ENCODE data around the gene PCYOX1L. TPM values are rescaled to one million over a fixed set of nuclear protein-coding genes. Genes with fewer than 3 reads are reported as not detected.

Gene PCYOX1L
- total and polyA plus RNA-seq, 2 donors (not counting 1 experiment from before 2014, with no cell fraction given), result 7.6 to 9.1 TPM

- Histone ChIP-seq H3K4me3 (replicated peaks in 1 of 4; ENCODE audit: control extremely low read depth in 1 of 4, insufficient read depth in 1 of 4, low read depth in 3 of 4, low read length in 4 of 4) (no peak overlapping the region), H4K20me1 (ENCODE audit: control insufficient read depth, extremely low read depth, insufficient read depth, low read length) (no peaks in the 10 kb centered on the region), H3K27ac (ENCODE audit: insufficient read depth, low read length) (no peak overlapping the region), H3K79me2 (ENCODE audit: control insufficient read depth, insufficient read depth, low read length) (no peaks in the 10 kb centered on the region), H2AFZ (ENCODE audit: low read length) (no peak overlapping the region), H3K4me1 (ENCODE audit: control insufficient read depth, extremely low read depth, insufficient read depth, low read length) (no peaks in the 10 kb centered on the region), H3K9ac (ENCODE audit: insufficient read depth, low read length) (no peak overlapping the region), H3K36me3 (ENCODE audit: control insufficient read depth, insufficient read depth, low read length) (no peaks in the 10 kb centered on the region), H3K27me3 (ENCODE audit: control insufficient read depth, insufficient read depth, low read length) (no peaks in the 10 kb centered on the region), H3K9me3 (ENCODE audit: control insufficient read depth, insufficient read depth, low read depth, low read length) (no peaks in the 10 kb centered on the region), H3K4me2 (ENCODE audit: extremely low read depth, insufficient read depth, low read length) (no peak overlapping the region)
- TF ChIP-seq EZH2 (IDR thresholded peaks at IDR 0.05; ENCODE audit: low read length, missing control alignments) (no peak), CTCF (conservative IDR thresholded peaks at IDR 0.05 in 1 of 2, IDR thresholded peaks at IDR 0.05 in 1 of 2; ENCODE audit: low read depth in 1 of 2, low read length in 2 of 2) (no peak)
- DNase-seq (ENCODE audit: low read depth in 2 of 2), result no peak
Observed at GRCh38 chr5:149310488-149310887, 47.4 kb upstream of the PCYOX1L start.

DNA sequence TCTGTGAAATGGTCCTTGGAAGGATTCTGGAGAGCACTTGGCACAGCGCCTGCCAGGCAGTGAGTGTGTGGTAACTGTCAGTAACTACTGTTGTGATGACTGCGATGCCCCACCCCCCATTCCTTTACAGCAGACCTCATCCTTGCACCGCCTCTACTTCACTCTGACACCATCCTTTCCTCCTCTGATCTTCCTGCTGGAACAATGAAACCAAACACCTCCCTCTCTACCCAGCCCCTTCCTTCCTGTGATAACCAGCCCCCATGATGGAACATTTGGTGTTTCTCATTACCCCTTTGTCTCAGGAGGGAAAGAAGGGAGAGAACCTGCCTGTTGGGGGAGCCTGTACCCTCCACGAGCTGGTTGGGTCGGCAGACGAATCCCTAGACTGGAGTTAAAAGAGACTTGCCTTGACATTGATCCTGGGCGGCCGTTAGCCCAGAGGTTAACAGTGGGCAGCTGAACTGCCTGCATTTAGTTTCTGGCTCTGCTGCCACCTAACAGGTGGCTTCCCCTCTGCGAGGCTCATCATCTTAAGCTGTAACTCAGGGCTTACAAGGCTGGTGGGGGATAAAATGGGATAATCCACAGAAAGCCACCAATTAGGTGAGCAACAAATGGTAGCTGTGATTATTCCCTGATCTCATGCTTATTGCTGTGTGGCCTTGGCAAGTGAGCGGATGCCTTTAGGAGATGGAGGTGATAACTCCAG lies 46.7 kb upstream of the PCYOX1L start:
- no peak overlapping the region for H3K4me2 ChIP-seq (ENCODE audit: extremely low read depth, insufficient read depth, low read length)
- no peaks in the 10 kb centered on the region for H3K4me1 ChIP-seq (ENCODE audit: control insufficient read depth, extremely low read depth, insufficient read depth, low read length)
- H3K27ac ChIP-seq (ENCODE audit: insufficient read depth, low read length), result no peak overlapping the region
- H3K79me2 ChIP-seq (ENCODE audit: control insufficient read depth, insufficient read depth, low read length), result no peaks in the 10 kb centered on the region
- H3K27me3 ChIP-seq (ENCODE audit: control insufficient read depth, insufficient read depth, low read length), result no peaks in the 10 kb centered on the region
- TF ChIP-seq CTCF (conservative IDR thresholded peaks at IDR 0.05 in 1 of 2, IDR thresholded peaks at IDR 0.05 in 1 of 2; ENCODE audit: low read depth in 1 of 2, low read length in 2 of 2) (no peak), EZH2 (IDR thresholded peaks at IDR 0.05; ENCODE audit: low read length, missing control alignments) (no peak)
- no peaks in the 10 kb centered on the region for H3K36me3 ChIP-seq (ENCODE audit: control insufficient read depth, insufficient read depth, low read length)
- no peak overlapping the region for H3K4me3 ChIP-seq (replicated peaks in 1 of 4; ENCODE audit: control extremely low read depth in 1 of 4, insufficient read depth in 1 of 4, low read depth in 3 of 4, low read length in 4 of 4)
- no peak overlapping the region for H2AFZ ChIP-seq (ENCODE audit: low read length)
- no peaks in the 10 kb centered on the region for H3K9me3 ChIP-seq (ENCODE audit: control insufficient read depth, insufficient read depth, low read depth, low read length)
- DNase-seq (ENCODE audit: low read depth in 2 of 2), result peak; percentile 67 to 77
- no peak overlapping the region for H3K9ac ChIP-seq (ENCODE audit: insufficient read depth, low read length)
- H4K20me1 ChIP-seq (ENCODE audit: control insufficient read depth, extremely low read depth, insufficient read depth, low read length), result no peaks in the 10 kb centered on the region

- Histone ChIP-seq H3K4me1 (ENCODE audit: control insufficient read depth, extremely low read depth, insufficient read depth, low read length) (no peaks in the 10 kb centered on the region), H2AFZ (ENCODE audit: low read length) (no peak overlapping the region), H3K4me3 (replicated peaks in 1 of 4; ENCODE audit: control extremely low read depth in 1 of 4, insufficient read depth in 1 of 4, low read depth in 3 of 4, low read length in 4 of 4) (no peak overlapping the region), H3K4me2 (ENCODE audit: extremely low read depth, insufficient read depth, low read length) (no peak overlapping the region), H3K9me3 (ENCODE audit: control insufficient read depth, insufficient read depth, low read depth, low read length) (no peaks in the 10 kb centered on the region), H3K36me3 (ENCODE audit: control insufficient read depth, insufficient read depth, low read length) (no peaks in the 10 kb centered on the region), H4K20me1 (ENCODE audit: control insufficient read depth, extremely low read depth, insufficient read depth, low read length) (no peaks in the 10 kb centered on the region), H3K27me3 (ENCODE audit: control insufficient read depth, insufficient read depth, low read length) (no peaks in the 10 kb centered on the region), H3K27ac (ENCODE audit: insufficient read depth, low read length) (no peak overlapping the region), H3K9ac (ENCODE audit: insufficient read depth, low read length) (no peak overlapping the region), H3K79me2 (ENCODE audit: control insufficient read depth, insufficient read depth, low read length) (no peaks in the 10 kb centered on the region)
- DNase-seq (ENCODE audit: low read depth in 2 of 2), result no peak
- no peak for TF ChIP-seq EZH2 (IDR thresholded peaks at IDR 0.05; ENCODE audit: low read length, missing control alignments)
- no peak for TF ChIP-seq CTCF (conservative IDR thresholded peaks at IDR 0.05 in 1 of 2, IDR thresholded peaks at IDR 0.05 in 1 of 2; ENCODE audit: low read depth in 1 of 2, low read length in 2 of 2)
Observed at GRCh38 chr5:149313151-149313841, 44.5 kb upstream of the PCYOX1L start.

All from fibroblast of lung (primary cell).